DMS153 (cell line): ENCODE results near the gene ZMYND19.
"Not testable (repeated sequence)": the region's sequence is repeated elsewhere in the genome, so short reads cannot be mapped to it uniquely, and the experiment has no call there.

Source experiments
- DNase-seq: peaks from one replicate; lab custom pipeline; 2025; lab: John Stamatoyannopoulos, UW

The ZMYND19 gene

DNA sequence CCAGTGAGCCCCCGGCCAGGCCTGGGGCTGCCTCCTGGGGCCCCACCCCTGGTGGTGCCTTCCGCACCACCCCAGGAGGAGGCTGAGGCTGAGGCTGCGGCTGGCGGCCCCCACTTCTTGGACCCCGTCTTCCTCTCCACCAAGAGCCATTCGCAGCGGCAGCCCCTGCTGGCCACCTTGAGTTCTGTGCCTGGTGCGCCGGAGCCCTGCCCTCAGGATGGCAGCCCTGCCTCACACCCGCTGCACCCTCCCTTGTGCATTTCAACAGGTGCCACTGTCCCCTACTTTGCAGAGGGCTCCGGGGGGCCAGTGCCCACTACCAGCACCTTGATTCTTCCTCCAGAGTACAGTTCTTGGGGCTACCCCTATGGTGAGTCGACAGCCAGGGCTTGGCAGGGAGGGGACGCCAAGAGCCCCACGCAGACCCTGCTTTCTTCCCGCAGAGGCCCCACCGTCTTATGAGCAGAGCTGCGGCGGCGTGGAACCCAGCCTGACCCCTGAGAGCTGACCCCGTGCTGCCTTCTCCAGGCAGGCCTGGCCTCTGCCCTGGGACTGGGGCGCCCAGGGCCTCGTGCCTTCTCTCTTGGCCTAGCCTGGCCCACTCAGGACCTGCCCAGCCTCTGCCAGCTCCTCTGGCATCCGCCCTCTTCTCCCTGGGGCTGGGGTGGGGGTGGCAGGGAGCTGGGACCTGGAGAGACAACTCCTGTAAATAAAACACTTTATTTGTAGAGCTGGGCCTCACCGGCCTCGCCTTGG is 24.5 kb upstream of the ZMYND19 start:
- no peak for DNase-seq

DNA sequence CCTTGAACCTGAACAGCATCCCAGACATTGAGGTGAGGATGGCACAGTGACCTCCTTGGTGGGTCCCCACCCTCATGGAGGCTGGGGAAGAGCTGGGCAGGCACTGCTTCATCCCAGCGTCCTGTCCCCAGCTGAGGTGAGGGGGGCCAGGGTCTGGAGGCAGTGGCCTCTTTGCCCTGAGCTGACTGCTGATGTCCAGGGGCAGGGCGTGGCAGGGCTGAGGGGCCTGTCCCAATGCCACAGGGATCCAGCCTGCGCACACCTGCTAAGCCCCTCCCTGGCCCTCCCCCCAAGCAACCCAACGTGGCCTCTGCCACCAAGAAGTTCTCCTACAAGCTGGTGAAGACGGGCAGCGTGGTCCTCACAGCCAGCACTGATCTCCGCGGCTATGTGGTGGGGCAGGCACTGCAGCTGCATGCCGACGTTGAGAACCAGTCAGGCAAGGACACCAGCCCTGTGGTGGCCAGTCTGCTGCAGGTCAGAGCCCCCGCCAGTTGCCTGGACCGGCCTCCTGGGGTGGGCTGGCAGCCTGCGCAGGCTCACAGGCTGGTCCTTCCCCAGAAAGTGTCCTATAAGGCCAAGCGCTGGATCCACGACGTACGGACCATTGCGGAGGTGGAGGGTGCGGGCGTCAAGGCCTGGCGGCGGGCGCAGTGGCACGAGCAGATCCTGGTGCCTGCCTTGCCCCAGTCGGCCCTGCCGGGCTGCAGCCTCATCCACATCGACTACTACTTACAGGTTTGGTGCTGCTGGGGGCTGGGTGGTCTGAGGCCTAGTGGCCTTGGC is 23.6 kb upstream of the ZMYND19 start:
- no peak for DNase-seq

DNA sequence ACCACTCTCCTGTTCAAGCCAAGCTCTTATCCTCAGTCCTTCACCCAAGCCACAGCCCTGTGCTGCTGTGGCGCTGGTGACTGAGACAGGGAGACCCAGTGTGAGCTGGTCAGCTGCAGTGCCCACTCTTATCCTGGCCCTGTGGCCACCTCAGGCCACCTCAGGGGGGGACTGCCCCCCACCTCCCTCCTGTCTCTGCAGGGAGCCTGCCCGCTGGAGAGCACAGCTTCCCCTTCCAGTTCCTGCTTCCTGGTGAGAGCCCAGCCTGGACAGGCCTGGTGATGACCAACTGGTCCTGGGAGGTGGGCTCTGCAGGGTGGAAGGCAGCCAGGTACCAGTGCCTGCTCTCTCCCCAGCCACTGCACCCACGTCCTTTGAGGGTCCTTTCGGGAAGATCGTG is 22.9 kb upstream of the ZMYND19 start:
- no peak for DNase-seq

DNA sequence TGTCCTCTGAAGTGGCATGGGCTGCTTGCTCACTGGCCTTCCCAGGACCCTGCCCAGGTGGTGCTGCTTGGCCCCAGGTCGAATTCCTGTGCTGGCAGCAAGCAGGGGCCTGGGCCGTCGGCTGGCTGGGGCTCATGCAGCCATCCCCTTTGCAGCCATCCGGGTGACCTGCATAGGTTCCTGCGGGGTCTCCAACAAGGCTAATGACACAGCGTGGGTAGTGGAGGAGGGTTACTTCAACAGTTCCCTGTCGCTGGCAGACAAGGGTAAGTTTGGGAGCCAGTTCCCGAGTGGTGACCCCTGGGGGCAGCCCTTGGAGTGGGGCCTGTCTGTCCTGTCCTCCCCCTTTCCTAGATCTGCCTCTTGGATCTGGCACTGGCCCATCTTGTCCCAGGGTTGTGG is 22.4 kb upstream of the ZMYND19 start:
- no peak for DNase-seq

DNA sequence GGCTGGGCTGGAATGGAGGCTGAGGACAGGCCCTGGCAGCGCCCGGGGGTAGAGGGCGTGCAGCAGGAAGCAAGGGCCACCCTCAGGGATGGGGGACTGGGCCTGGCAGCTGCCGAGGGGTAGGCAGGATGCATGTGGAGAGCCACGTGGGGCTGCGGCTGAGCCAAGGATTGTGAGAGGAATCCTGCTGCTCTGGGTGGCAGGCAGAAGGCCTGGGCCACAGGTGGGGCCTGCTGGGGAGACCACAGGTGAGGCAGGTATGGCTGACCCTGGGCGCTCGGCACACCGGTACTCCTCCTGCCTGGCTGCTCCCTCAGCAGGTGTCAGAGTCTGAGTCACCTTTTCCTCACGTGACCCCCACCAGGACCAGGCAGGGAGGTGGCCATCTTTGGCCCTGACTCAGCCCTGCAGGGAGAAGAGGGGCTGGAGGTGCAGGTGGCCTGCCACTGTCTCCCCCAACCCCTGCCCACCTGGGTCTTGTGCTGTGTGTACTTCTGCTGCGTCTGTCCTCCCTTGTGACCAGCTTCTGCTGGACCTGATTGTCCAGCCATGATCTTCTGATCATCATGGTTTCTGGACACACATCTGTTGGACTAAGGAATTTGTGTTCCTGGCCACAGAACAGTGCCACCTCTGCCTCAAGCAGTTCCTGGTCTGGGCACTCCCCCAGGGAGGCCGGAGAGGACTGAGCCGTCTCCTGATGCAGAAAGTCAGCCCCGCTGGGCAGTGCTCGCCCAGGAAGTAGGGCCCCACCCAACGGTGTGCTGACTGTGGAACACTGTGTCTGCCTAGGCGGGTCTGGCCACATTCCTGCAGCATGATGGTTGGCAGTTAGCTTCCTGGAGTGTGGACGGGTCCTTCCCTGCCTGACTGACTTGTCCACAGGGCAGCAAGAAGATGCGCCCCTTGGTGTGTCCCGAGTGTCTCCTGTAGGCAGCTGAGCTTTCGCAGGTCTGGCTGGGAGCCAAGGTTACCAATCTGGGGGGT is 21.6 kb upstream of the ZMYND19 start:
- DNase-seq, result peak; percentile 57

DNA sequence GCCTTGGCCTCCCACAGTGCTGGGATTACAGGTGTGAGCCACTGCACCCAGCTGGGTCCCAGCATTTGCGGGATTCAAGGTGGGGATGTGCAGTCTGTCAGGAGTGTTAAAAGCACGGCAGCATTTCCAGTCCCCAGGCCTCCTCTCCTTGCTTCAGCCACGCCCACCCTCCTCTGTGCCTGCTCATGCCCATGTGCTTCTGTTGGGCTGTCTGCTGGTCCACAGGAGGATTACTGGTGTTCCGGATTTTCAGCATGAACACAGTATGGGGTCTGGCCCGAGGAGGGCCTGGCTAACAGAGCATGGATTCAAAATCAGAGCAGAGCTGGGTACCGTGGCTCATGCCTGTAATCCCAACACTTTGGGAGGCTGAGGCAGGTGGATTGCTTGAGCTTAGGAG is 20.6 kb upstream of the ZMYND19 start:
- no peak for DNase-seq

DNA sequence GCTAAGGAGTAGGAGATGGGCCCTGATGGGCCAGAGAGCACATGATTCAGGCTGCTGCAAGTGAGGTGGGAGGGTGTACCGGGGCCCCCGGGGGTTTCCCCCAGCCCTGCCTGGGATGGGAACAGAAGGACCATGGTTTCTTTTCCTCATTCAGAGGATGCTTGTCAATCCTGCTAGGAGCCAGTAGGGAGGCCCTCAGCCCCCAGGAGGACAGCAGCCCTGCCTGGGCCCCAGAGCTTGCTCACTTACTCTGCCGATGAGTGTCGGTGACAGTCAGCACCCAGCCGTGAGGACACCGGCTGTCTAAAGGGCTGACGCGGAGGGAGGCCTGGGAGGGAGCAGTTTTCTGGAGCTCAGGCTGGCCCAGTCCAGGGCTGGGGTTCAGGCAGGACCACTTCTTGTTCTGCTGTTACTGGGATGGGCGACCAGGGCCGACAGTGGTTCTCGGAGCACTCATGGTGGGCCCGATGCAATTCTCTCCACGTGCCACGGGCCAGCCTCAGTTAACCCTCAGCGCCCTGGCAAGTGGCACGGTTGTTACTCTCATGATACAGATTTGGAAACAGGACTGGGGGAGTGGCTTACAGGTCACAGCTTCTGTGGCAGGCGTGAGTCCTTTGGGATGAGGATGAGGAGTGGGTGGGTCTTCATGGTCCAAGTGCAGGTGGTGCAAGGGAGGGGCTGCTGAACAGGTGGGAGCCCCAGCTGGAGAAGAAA is 17.0 kb upstream of the ZMYND19 start:
- DNase-seq, result no peak

DNA sequence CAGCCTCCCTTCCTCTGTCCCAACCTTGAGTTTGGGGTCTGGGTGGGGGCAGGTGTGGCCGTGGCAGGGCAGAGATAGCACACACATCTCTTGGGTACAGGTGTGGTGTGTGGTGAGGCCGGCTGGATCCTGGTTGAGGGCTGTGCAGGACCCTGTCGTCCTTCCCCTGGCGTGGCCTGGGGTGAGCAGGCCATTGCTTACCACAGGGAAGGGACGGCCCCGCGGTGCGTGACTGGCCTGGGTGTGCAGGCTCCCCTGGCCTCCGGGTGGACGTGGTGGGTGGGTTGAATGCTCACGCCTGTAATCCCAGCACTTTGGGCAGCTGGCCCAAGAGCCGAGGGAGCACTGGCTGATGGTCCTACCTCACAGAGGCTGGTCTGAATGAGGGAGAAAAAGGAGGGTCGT is 16.4 kb upstream of the ZMYND19 start:
- no peak for DNase-seq

DNA sequence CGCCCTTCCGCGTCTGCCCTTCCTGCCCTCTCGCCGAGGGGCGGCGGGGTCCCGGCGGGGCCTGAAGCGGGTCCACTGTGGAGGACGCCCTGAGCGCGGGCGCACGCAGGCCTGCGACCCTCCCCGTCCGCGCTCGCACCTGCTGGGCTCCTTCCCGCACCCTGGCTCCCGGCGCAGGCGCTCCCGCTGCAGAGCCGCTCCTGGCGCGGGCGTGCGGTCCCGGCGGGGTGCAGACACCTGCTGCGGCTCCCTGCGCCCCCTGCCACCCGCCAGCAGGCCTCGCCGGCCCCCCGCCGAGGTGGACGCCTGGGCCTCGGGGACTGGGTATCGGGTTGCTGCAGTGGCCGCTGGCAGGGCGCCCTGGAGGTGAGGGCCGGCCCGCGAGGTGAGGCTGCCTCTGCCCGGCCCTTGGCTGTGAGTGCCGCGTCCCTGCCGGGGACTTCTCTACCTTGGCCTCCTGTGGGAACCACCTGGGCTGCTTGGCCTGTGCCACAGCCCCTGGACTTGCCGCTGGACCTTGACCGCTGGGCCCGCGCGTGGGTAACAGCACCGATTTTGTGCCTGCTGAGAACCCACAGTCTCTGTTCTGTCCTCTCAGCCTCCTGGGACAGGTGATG is 15.8 kb upstream of the ZMYND19 start:
- no peak for DNase-seq

DNA sequence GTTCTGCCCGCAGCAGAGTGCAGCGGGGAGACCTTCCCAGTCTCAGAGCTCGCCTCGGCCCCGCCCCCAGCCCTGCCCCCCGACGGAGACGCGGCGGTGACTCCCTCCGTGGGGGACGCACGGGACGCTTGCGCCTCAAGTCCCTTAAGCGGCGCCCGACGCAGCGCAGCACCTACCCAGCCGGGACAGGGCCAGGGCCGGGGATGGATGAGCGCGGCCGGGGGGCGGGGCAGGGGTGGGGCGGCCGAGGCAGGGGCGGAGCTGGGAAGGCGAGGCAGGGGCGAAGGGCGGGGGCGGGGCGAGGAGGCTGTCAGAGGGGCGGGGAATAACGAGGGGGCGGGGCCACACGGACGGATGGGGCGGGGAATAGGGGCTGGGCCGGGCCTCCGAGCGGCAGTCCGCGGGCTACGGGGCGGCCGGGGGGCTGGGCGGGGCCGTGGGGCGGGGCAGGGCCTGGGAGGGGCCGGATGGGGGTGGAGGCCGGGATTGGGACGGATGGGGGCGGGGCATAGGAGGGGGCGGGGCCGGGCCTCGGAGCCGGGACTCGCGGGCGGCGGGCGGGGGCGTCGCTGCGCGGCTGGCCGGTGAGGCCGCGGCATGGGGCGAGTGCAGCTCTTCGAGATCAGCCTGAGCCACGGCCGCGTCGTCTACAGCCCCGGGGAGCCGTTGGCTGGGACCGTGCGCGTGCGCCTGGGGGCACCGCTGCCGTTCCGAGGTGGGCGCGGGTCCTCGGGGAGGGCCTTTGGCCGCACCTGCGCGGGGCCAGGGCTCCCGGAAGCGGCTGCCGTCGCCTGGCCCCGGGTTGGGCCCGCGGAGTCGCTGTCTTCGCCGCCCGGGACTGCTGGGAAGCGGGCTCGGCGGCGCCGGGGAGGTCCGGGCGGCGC is 15.1 kb upstream of the ZMYND19 start, which contains the start of gene ARRDC1:
Gene ARRDC1, plus strand, starts transcription at position 566 of the 884 bp plus-strand sequence. Its CDS starts 32 bp downstream, at position 598.
- peak; percentile 86 for DNase-seq

DNA sequence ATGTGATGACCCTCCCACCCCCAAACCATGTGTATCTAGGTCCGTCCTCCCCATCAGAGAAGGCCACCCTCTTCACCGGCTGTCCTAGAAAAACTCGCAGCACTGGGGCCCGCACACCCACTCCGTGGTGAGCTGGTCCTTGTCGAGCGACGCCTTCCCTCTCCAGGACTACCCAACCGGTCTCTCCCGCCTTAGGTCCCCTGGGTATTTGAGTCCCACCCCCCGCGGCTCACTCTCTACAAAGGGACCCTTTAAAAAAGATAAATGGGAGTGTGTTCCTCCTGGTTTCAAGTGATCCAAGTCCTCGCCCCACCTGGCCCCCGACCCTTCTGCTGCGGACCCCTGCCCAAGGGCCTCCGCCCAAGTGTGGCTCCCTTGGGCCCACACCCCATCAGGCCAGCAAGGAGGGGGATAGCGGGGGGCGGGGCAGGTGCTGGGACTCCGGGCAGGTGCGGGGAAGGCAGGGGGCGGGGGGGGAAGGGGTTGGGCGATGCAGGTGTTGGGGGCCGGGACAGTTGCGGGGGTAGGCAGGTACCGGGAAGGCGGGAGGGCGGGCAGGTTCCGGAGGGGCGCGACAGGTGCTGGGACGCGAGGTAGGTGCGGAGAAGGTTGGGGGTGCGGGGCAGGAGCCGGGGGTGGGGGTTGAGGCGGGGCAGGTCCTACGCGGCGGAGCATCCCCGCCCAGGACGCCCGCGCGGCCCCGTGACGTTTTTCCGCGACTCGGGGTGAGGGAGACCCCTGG is 14.2 kb upstream of the ZMYND19 start:
- DNase-seq, result no peak

DNA sequence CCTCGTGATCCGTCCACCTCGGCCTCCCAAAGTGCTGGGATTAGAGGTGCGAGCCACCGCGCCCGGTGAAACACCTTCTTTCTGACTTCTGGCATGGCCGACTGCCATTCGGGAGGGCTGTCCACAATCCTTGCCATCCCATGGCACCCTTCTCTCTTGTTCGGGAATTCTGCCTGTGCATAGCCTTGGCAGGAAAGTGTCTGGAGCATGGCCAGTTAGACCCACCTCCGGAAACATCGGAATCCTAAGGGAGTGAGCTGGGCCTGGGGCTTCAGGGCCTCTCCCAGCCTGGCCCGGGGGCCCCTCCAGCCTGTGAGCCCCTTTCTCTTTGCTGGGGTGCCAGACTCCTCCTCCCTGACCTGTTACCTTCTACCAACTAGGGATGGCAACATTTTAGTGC is 13.6 kb upstream of the ZMYND19 start:
- DNase-seq, result no peak

DNA sequence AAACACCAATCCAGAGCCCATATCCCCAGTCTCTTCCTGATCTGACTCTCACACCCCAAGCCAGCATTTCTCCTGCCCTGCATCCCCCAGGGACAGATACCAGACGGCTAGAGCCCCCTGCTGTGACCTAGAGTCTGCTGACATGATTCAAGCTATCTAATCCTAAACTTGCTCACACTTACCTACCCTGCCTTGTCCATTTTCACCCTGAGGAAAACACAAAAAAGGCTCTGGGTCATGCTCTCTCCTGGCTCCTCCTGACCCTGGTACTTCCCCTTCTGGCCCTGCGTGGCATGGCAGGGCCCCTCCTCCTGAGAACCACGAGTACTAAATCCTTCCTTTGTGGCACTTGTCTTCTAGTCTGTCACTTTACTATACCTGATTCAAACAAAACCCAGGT is 12.3 kb upstream of the ZMYND19 start:
- DNase-seq, result no peak

DNA sequence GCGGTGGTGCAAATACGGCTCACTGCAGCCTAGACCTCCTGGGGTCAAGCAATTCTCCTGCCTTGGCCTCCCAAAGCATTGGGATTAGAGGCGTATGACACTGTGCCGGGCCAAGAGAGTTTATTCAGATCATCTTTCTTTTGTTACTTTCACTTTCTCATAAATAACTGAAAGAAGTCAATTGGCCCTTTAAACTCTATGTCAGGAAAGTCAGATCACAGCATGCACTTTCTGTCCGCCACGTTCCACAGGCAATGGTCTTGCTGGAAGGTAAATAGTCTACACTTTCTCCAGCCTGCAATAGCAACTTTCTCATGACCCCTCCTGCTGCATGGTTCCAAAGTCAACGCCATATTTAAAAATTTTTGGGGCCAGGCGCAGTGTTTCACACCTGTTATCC is 8.6 kb upstream of the ZMYND19 start:
- DNase-seq, result no peak

DNA sequence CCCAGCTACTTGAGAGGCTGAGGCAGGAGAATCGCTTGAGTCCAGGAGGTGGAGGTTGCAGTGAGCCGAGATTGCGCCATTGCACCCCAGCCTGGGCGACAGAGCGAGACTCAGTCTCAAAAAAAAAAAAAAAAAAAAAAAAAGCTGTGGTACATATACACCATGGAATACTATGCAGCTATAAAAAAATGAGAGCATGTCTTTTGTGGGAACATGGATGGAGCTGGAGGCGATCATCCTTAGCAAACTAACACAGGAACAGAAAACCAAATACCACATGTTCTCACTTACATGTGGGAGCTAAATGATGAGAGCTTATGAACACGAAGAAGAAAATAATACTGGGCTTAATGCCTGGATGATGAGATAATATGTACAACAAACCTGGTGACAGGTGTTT is 6.3 kb upstream of the ZMYND19 start:
- DNase-seq, result not testable (repeated sequence)

DNA sequence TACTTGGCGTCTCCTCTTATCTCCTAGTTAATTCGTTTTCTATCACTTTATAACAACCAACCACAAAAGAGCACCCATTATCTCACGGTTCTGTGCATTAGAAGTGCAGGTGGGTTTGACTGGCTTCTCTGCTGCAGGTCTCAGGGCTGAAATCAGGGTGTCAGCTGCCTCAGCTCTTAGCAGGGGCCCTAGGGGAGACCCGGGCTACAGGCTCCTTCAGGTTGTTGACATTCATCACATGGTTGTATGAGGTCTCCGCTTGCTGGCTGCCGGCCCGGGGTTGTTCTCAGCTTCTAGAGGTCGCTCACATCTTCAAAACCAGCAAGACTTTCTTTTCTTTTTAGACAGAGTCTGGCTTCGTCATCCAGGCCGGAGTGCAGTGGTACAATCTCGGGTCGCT is 2.9 kb upstream of the ZMYND19 start:
- no peak for DNase-seq

DNA sequence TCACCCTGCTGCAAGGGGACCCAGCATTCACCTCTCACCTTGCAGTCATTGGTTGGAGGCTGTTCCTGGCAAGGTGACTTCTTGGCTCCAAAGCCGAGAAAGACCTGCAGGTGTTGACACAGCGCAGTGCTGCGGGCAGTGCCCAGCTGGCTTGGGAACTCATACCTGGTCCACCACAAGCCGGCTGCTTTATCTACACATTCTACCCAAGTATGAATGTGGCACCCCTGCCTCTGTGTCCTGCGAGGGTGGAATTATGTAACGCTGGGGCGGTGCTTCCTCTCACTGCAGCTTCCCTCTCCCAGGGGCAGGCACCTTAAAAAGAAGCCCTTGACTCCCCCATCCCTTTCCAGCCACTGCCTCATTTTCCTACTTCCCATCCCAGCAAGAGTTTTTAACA is 2.5 kb upstream of the ZMYND19 start:
- DNase-seq, result no peak

DNA sequence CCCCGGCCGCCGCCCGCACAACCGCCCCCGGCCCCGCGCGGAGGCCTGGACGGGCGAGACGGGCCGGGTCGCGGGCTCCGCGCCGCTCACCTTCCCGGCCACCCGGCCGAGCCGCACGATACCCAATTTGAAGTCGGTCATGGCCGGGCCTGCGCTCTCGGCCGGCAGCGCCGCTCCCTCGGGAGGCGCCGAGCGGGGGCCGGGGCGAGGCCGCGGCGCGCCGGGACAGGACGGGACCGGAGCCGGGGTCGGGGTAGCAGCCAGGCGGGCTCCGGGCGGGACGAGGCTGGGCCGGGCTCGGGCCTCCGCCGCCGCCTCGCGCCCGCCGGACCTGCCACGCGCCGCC is 216 bp downstream of the ZMYND19 start:
- no peak for DNase-seq

DNA sequence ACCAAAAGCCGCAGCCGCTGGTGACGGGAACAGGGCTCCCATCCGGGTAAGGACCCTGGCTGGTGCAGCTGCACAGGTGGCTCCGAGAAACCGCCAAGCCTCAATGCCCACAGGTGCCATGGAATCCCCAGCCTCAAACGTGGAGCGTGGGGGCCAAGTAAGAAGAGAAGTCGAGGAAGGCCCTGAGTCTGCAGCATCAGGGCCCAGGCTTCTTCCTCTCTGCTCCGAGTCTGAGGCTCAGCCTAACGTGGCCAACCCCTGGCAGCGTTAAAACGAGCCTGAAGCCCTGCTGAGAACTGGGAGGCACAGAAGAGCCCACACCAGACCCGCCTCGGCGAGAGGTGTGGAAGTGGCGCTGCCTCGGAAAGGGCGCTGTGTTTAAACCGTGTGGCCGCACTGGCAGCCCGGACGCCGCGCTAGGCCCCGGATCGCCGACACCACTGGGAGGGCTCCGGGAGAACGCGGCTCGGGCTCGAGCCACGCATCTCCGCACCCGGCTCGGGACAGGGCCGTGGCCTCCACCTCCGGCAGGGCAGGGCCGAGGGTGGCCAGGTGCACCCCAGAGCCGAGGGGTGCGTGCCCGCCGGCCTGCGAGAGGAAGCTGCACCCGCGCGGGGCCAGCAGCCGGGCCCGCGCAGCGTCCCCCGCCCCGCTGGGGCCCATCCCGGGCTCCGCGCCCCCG is 730 bp downstream of the ZMYND19 start:
- DNase-seq, result no peak
